Glutamatergic neuron (in vitro differentiated cells): ENCODE measurements around the gene CDK6. TPM values are rescaled to one million over a fixed set of nuclear protein-coding genes. Genes with fewer than 3 reads are reported as not detected.

Experiments used
- DNase-seq: peaks from one replicate; pipeline ENCODE4 v3.0.0; 2022
- H3K27ac Mint-ChIP-seq: one replicate; pipeline ENCODE4 v1.8.0; 2020; ENCODE audit warnings: mild to moderate bottlenecking, mixed read lengths, inconsistent platforms; ENCODE audit not compliant: unreplicated experiment
- H3K27me3 Mint-ChIP-seq: one replicate; pipeline ENCODE4 v1.8.0; 2020; ENCODE audit warnings: mild to moderate bottlenecking, moderate library complexity, mixed read lengths, inconsistent platforms; ENCODE audit not compliant: unreplicated experiment
- H3K36me3 Mint-ChIP-seq: one replicate; pipeline ENCODE4 v1.8.0; 2020; ENCODE audit warnings: mild to moderate bottlenecking, mixed read lengths, inconsistent platforms; ENCODE audit not compliant: unreplicated experiment
- H3K4me1 Mint-ChIP-seq: one replicate; pipeline ENCODE4 v1.8.0; 2020; ENCODE audit warnings: mild to moderate bottlenecking, low read depth, mixed read lengths, inconsistent platforms; ENCODE audit not compliant: unreplicated experiment
- H3K4me3 Mint-ChIP-seq: one replicate; pipeline ENCODE4 v1.8.0; 2020; ENCODE audit warnings: mild to moderate bottlenecking, mixed read lengths, inconsistent platforms; ENCODE audit not compliant: unreplicated experiment
- H3K9me3 Mint-ChIP-seq: one replicate; pipeline ENCODE4 v1.8.0; 2020; ENCODE audit warnings: mild to moderate bottlenecking, moderate library complexity, mixed read lengths, inconsistent platforms; ENCODE audit not compliant: unreplicated experiment
- CTCF ChIP-seq: fragments of 200-600 bp; sonication (generic); IDR thresholded peaks from one replicate; pipeline ENCODE4 v1.5.0; 2021; ENCODE audit not compliant: partially characterized antibody, unreplicated experiment
- total RNA-seq: library from RNA; stranded (reverse); fragmentation: NEBNext Ultra II Directional; extraction: Animal tissue kit (Norgen Biotek cat#: 25700); gene quantifications from one replicate; pipeline ENCODE4 v1.2.1, GENCODE V29; 2021; ENCODE audit not compliant: unreplicated experiment

The CDK6 gene
- total RNA-seq, 1 donor from 2014 or later: 111 TPM

- TF ChIP-seq CTCF: no peak
- Mint-ChIP-seq H3K27ac (no peak overlapping the region), H3K27me3 (no peaks in the 10 kb centered on the region), H3K9me3 (no peaks in the 10 kb centered on the region), H3K36me3 (no peaks in the 10 kb centered on the region), H3K4me3 (no peak overlapping the region), H3K4me1 (no peaks in the 10 kb centered on the region)
- no peak for DNase-seq
These were observed 12.5 kb upstream of the CDK6 start for GRCh38 chr7:92848851-92849250.

GRCh38 chr7:92848441-92848840 is 12.1 kb upstream of the CDK6 start:
- Mint-ChIP-seq H3K27me3 (no peaks in the 10 kb centered on the region), H3K36me3 (no peaks in the 10 kb centered on the region), H3K27ac (no peak overlapping the region), H3K9me3 (no peaks in the 10 kb centered on the region), H3K4me1 (no peaks in the 10 kb centered on the region), H3K4me3 (no peak overlapping the region)
- TF ChIP-seq CTCF: no peak
- DNase-seq: no peak

GRCh38 chr7:92847305-92847704 is 10.9 kb upstream of the CDK6 start:
- Mint-ChIP-seq H3K27me3 (no peaks in the 10 kb centered on the region), H3K9me3 (no peaks in the 10 kb centered on the region), H3K4me1 (no peaks in the 10 kb centered on the region), H3K4me3 (no peak overlapping the region), H3K36me3 (no peaks in the 10 kb centered on the region), H3K27ac (no peak overlapping the region)
- no peak for DNase-seq
- TF ChIP-seq CTCF: no peak

- no peak for TF ChIP-seq CTCF
- no peaks in the 10 kb centered on the region for H3K4me1 Mint-ChIP-seq
- no peaks in the 10 kb centered on the region for H3K36me3 Mint-ChIP-seq
- H3K27me3 Mint-ChIP-seq: no peaks in the 10 kb centered on the region
- H3K4me3 Mint-ChIP-seq: no peak overlapping the region
- DNase-seq: no peak
- no peaks in the 10 kb centered on the region for H3K9me3 Mint-ChIP-seq
- H3K27ac Mint-ChIP-seq: no peak overlapping the region
These were observed 9.4 kb upstream of the CDK6 start for GRCh38 chr7:92845736-92846135.

GRCh38 chr7:92843781-92844180 is 7.4 kb upstream of the CDK6 start:
- Mint-ChIP-seq H3K36me3 (no peaks in the 10 kb centered on the region), H3K4me1 (no peaks in the 10 kb centered on the region), H3K9me3 (no peaks in the 10 kb centered on the region), H3K27ac (no peak overlapping the region), H3K4me3 (no peak overlapping the region), H3K27me3 (peaks cover 1% of the 10 kb centered on the region)
- TF ChIP-seq CTCF: no peak
- no peak for DNase-seq
